Measurements from ENCODE around the gene PITPNB.

GRCh38 chr22:27867085-27867952 lies 51.7 kb downstream of the PITPNB start:
- TF ChIP-seq CTCF (IDR thresholded peaks at IDR 0.05) (no peak), POLR2A (IDR thresholded peaks at IDR 0.05) (no peak)

Measured in testis (tissue), 2 donors.